Forelimb muscle (tissue), 1 donor: ENCODE data around the gene CAPN15. TPM values are rescaled to one million over a fixed set of nuclear protein-coding genes. Genes with fewer than 3 reads are reported as not detected.

Experiments used
- DNase-seq: peaks from one replicate; pipeline ENCODE4 v3.0.0-alpha.2; 2013; ENCODE audit warnings: low read depth
- polyA plus RNA-seq: library from polyadenylated mRNA; unstranded; fragments of 120-200 nt; gene quantifications from one replicate; pipeline ENCODE4 v1.2.1, GENCODE V29; 2013; ENCODE audit not compliant: insufficient read length

Gene CAPN15
- polyA plus RNA-seq, 1 donor, result 24.6 TPM

GRCh38 chr16:544517-544916 is 17.0 kb downstream of the CAPN15 start:
- DNase-seq, result no peak

- DNase-seq, result no peak
These were observed 19.6 kb downstream of the CAPN15 start for GRCh38 chr16:546909-547770.

- DNase-seq, result no peak
These were observed 21.1 kb downstream of the CAPN15 start for GRCh38 chr16:548586-548985.

DNA sequence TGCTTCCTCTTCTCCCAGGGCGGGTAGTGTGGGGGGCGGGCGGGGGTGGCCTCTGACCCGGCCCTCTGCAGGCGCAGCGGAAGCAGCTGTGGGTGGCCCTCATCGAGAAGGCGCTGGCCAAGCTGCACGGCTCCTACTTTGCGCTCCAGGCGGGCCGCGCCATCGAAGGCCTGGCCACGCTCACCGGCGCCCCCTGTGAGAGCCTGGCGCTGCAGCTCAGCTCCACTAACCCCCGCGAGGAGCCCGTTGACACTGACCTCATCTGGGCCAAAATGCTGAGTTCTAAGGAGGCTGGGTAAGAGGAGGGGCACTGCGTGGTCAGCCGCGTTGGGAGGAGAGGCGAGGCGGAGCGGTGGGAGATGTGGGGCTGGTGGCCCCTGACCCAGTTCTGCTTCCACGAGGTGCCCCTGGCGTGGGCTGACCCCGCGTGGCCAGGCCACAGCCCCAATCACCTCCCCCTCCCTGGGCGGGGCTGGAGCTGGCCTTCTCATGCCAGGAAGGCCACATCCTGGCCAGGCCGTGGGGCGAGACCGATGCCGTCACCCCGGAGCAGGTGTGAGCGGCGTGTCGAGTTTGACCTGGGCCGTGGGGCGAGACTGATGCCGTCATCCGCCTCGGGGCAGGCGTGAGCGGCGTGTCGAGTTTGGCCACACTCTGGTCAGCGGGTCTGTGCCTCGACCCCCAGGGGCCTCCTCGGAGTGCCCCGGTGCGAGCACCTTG is 22.2 kb downstream of the CAPN15 start:
- no peak for DNase-seq

- no peak for DNase-seq
These were observed 23.7 kb downstream of the CAPN15 start for GRCh38 chr16:551210-551609.

DNA sequence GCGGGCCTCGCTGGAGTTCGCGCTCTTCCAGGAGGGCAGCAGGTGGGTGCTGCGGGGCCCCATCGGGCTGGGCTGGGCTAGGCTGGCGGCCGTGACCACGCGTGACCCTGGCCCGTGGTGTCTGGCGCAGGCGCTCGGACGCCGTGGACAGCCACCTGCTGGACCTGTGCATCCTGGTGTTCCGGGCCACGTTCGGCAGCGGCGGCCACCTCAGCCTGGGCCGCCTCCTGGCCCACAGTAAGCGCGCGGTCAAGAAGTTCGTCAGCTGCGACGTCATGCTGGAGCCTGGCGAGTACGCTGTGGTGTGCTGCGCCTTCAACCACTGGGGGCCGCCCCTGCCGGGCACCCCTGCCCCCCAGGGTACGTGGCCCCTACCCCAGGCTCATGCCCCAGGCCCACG is 24.7 kb downstream of the CAPN15 start:
- DNase-seq, result no peak

DNA sequence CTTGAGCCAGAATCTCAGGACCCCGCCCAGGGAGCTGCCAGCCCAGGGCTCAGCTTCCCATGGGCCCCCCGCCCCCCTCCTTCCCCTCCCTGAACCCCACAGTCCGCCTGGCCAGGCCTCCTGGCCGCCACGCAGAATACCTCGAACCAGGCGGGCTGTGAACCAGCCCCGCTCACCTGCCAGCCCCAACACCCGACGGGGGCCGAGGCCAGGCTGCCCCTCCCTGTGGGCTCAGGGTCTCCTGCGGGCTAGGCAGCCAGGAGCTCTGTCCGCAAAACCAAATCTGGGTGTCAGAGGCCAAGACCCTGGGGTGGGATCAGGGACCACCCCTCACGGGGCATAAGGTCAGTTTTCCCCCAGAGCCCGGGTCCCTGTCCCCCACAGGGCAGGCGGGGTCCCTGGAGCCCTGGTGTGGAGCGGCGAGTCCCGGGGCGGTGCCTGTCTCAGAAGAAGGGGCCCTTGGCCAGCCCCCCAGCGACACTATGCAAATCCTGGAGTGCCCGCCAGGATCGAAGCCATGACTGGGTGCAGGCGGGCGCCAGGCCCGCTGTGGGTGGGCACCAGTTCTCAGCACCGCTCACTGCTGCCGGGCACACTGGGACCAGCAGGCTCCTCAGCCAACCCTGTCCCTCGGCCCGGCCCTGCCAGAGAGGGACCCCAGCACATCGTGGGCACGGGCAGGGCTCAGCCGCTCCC is 26.2 kb downstream of the CAPN15 start:
- no peak for DNase-seq

- no peak for DNase-seq
These were observed 26.7 kb downstream of the CAPN15 start for GRCh38 chr16:554297-554621.

GRCh38 chr16:554640-555365 is 27.3 kb downstream of the CAPN15 start:
- DNase-seq, result no peak

DNA sequence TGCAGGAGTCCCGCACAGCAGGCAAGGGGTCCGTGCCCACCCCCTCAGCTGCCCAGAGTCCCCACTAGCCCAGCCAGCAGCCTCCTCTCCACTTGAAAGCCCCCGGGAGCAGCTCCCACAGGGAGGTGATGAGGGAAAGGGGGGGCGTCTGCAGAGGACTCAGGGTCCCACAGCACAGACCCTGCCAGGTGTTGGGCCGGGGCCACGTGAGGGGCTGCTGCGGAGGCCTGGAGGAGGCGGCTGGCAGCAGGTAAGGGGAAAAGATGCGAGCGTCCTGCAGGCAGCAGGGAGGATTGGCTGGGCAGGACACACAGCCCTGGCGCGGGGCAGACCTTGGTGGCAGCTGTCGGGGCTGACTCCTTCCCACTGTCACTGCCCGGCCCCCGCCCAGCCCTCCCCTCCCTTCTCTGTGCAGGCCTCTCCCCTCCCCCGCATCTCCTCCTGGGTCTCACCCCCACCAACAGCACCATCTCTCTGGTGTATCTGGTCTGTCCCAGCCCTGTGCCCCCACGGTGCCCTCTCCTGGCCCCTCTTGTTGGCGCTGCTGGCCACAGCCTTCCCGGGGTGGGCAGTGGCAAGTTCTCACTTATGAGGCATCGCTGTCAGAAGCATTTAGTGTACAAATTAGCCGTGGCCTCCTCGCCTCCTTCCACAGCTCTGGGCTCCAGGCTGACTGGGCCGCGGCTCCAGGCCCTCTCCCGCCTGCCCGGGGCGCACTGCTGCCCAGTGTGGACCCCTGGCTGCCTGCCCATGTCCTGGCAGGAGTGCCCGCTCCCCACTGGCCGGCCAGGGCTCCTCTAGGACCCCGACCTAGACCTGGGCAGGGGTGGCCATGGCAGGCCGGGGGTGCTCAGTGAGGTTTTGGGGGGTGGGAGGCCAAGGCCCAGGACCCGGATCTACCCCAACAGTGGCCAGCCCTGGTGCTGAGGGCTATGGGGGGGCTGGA is 28.3 kb downstream of the CAPN15 start:
- DNase-seq, result no peak

DNA sequence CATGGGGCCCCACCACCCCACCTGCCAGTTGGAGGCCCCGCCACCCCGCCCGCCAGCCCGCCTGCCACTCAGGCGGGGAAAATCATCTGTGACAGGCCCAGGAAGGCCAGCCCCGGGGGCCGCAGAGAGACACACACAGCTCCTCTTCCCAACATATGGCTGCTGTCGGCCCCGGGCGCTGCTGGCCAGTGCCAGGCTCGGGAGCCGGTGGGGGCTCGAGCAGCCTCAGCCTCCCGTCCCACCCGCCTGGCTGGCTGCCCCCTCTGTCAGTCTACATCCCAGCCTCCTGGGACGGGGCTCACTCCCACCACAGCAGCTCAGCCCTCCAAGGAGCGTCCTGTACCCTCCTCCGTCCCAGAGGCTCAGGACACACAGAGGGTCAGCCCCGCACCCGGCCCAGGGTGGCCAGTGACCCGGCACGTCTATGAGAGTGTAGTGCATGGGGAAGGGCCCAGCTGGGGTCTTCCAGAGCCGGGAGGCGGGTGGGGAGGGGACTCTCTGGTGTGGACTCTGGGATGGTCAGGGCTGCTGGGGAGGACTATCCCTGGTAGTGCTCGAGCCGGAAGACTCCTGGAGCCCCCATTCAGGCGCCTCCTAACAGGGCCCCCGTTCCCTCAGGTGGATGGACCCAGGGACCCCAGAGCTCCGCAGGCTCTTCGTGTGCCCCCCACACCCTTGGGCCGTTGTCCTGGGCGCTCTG is 29.1 kb downstream of the CAPN15 start:
- no peak for DNase-seq

GRCh38 chr16:557463-558297 is 30.2 kb downstream of the CAPN15 start:
- DNase-seq, result no peak

DNA sequence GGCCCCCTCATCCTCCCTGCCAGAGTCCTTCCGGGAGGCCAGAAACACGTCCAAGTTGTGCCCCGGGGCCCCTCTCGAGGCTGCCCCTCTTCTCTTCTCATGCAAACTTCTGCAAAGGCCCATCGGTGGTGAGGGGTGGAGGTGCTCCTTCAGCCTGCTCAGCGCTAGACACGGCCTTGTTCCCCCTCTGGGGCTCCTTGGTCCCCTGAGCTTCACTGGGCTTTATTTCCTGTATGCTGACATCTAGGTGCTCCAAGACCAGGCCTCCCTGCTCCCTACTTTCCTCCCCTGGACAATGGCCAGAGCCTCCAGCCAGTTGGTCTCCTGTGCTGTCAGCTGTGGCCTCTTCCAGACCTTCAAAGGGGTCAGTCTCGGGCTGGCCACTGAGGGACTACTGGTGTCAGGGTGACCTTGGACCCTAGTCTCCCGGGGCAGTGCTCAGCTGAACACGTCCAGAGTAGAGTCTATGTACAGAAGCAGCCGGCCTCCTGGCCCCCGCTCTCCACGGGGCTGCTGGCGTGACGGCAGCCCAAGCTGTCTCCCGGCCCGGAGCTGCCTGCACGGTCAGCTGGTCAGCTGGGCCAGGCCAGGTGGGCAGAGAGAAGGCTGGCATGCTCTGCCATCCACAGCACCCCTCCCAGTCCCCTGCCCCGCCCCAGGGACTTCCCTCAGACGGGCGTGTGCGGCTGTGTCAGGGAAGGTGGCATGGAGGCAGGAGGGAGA is 30.9 kb downstream of the CAPN15 start:
- no peak for DNase-seq

DNA sequence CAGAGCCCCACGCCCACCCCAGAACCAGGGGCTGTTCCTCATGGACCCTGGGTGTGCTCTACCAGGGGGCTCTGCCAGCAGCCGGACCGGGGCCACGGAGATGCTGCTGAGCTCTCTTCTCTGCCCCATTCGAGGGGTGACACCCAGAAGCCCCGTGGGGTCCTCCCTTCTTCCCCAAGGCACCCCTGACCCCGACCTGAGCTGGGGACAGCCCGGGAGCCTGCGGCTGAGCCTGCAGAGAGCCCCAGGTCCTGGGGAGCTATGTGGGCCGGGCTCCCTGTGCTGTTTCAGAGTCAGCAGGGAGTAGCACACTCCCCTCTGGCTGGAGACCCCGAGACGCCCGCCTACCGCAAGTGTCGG is 31.5 kb downstream of the CAPN15 start:
- DNase-seq, result no peak

GRCh38 chr16:559411-560203 is 32.1 kb downstream of the CAPN15 start:
- no peak for DNase-seq

- DNase-seq, result no peak
These were observed 32.7 kb downstream of the CAPN15 start, which contains the start of gene PRR35 for GRCh38 chr16:560204-560700. PRR35 (plus strand) TSS chr16:560394; CDS start chr16:563295, 2,901 bp downstream.

DNA sequence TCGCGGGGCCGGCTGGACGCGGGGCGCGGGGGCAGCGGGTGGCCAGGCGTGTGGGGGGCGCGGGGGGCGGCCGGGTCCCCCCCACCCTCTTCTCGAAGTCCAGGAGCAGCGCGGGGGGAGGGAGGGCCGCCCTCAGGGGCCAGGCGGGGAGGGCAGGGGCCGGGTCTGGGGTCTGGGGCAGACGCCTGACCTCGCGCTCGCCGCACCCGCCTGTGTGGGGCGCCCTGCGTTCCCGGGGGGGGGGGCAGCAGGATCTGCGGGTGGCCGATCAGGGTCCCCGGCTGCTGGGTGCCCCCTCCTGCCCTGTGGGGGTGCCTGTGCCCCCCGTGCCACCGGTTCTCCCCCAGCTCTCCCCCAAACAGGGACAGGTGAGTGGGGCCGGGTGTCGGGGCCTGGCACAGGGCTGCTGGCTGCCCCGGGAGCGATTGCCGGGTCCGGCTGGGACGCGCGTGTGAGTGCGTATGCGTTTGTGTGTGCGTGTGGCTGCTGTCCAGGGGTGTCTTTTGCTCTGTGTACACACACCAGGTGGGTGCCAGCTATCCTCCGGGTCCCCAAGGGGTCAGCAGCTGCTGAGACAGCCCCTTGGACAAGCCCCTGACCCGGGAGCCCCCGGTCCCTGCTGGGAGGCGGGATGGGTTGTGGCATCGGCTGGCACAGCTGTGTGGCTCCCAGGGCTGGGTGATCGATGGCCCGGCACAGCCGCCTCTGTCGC is 33.3 kb downstream of the CAPN15 start:
- DNase-seq, result no peak
